Body of pancreas (tissue), 4 donors: ENCODE measurements around the gene CYB5RL.

Source experiments
- POLR2A ChIP-seq, 3 donors: fragments of 450-650 bp; IDR thresholded peaks; one replicate each; pipeline ENCODE4 v1.6.1; 2016; ENCODE audit warnings: antibody characterized with exemption in 3 of 3, mild to moderate bottlenecking in 2 of 3
- TF ChIP-seq, protein P1 (sequence below), 7 experiments: fragments of 450-650 bp in 4 of 7; fragments of 200-600 bp in 3 of 7; sonication (generic) in 3 of 7; IDR thresholded peaks; one replicate each; pipeline ENCODE4 v1.5.1; 2016 to 2019; ENCODE audit warnings: antibody characterized with exemption in 7 of 7

DNA sequence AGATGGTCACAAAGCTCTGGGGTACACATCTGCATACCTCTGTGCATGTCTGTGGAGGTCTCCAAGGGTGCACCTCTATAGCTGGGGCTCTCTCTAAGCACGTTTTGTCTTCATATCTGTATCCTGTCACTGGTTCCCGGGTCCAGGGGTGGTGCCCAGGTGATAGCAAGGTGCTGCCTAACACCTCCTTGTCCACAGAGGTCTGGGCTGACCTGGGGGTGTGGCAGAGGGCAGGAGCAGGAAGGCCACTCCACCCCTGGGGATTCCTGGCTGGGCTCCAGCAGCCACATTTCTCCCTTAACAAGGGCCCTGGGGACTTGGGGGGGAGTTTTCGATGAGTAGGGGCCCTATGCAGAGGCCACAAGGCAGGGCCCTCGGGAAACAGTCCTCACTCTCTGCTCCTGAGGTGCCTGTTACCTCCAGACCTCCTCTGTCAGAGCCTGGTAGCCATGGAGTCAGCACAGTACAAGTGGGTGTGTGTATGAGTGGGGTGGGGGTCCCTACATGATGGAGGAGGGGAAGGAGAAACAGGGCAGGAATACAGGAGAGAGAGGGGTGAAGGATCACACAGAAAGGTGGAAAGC, 40.0 kb downstream of the CYB5RL start:
- TF ChIP-seq, protein P1, sequence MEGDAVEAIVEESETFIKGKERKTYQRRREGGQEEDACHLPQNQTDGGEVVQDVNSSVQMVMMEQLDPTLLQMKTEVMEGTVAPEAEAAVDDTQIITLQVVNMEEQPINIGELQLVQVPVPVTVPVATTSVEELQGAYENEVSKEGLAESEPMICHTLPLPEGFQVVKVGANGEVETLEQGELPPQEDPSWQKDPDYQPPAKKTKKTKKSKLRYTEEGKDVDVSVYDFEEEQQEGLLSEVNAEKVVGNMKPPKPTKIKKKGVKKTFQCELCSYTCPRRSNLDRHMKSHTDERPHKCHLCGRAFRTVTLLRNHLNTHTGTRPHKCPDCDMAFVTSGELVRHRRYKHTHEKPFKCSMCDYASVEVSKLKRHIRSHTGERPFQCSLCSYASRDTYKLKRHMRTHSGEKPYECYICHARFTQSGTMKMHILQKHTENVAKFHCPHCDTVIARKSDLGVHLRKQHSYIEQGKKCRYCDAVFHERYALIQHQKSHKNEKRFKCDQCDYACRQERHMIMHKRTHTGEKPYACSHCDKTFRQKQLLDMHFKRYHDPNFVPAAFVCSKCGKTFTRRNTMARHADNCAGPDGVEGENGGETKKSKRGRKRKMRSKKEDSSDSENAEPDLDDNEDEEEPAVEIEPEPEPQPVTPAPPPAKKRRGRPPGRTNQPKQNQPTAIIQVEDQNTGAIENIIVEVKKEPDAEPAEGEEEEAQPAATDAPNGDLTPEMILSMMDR (IDR thresholded peaks at IDR 0.05): no peak
- TF ChIP-seq POLR2A (IDR thresholded peaks at IDR 0.05): no peak
